HCT116 (cell line): ENCODE measurements around the gene SPIRE1. TPM values are rescaled to one million over a fixed set of nuclear protein-coding genes. Genes with fewer than 3 reads are reported as not detected.

ENCODE experiments used
- ATAC-seq: fragments of 200-7000 bp; cut with Tn5 transposase; 2 replicates; pipeline ENCODE4 v1.9.1; 2020; ENCODE audit warnings: mild to moderate bottlenecking, moderate library complexity
- BruUV-seq: library from RNA; stranded (reverse); fragments of 400-500 nt; replicated peaks from 2 replicates; lab custom pipeline; 2021; lab: Mats Ljungman, UMichigan
- CTCF ChIA-PET: fragments of 300-600 bp; sonication (Branson Sonifier 250); formaldehyde crosslinking; loops from one replicate; lab custom pipeline; 2021; ENCODE audit warnings: antibody characterized with exemption; lab: Charles Lee
- POLR2A ChIA-PET: fragments of 300-600, 350-600 bp; sonication (Branson Sonifier 250); formaldehyde crosslinking; loops from one replicate; lab custom pipeline; 2021; ENCODE audit warnings: antibody characterized with exemption; lab: Charles Lee
- RAD21 ChIA-PET, 2 experiments: fragments of 300-600 bp; sonication (Branson Sonifier 250); formaldehyde crosslinking; loops; one replicate each; lab custom pipeline; 2023; ENCODE audit warnings: low total read pairs in 2 of 2; ENCODE audit not compliant: uncharacterized antibody in 2 of 2, unreplicated experiment in 2 of 2, low non-redundant PET in 1 of 2; lab: Charles Lee
- DNase-seq: peaks from one replicate; pipeline ENCODE4 v3.0.0-alpha.2; 2010; ENCODE audit warnings: low read depth, low spot score
- H2AFZ ChIP-seq: fragments of 200-600 bp; shearing (Covaris generic), sonication (generic); 2 replicates; pipeline ENCODE4 v1.6.1; 2017; ENCODE audit warnings: low read depth, mixed run types, mixed read lengths, antibody characterized with exemption, low read length; ENCODE audit not compliant: poor library complexity, severe bottlenecking
- H3K27ac ChIP-seq: 2 replicates; pipeline ENCODE4 v1.5.1; 2012; ENCODE audit warnings: low read depth, low read length
- H3K27me3 ChIP-seq: fragments of 200-600 bp; sonication (generic); 2 replicates; pipeline ENCODE4 v1.6.1; 2016; ENCODE audit warnings: mixed run types, low read length, mixed read lengths; ENCODE audit not compliant: insufficient read depth
- H3K36me3 ChIP-seq, 2 experiments: fragments of 200-500 bp in 1 of 2; fragments of 200-600 bp in 1 of 2; sonication (Bioruptor generic) in 1 of 2; sonication (generic) in 1 of 2; 2 replicates each; pipeline versions ENCODE4 v1.5.1 to v1.6.1; 2014 to 2016; ENCODE audit warnings: low read length in 2 of 2, inconsistent platforms in 1 of 2, mixed read lengths in 1 of 2, mixed run types in 1 of 2; ENCODE audit not compliant: insufficient read depth in 2 of 2, control insufficient read depth in 1 of 2
- H3K4me1 ChIP-seq, 2 experiments: fragments of 200-600 bp in 1 of 2; sonication (generic) in 1 of 2; 2 replicates each; pipeline versions ENCODE4 v1.5.1 to v1.6.1; 2012 to 2017; ENCODE audit warnings: low read length in 2 of 2, inconsistent platforms in 1 of 2, mild to moderate bottlenecking in 1 of 2, mixed read lengths in 1 of 2, mixed run types in 1 of 2, moderate library complexity in 1 of 2; ENCODE audit not compliant: insufficient read depth in 2 of 2, control insufficient read depth in 1 of 2
- H3K4me2 ChIP-seq: fragments of 200-600 bp; sonication (generic); 2 replicates; pipeline ENCODE4 v1.6.1; 2017; ENCODE audit warnings: mixed run types, low read length, mixed read lengths
- H3K4me3 ChIP-seq, 2 experiments: fragments of 200-600 bp in 1 of 2; sonication (generic) in 1 of 2; replicated peaks in 1 of 2; 2 replicates each; pipeline ENCODE4 v1.5.1; 2011 to 2016; ENCODE audit warnings: low read length in 2 of 2, control low read depth in 1 of 2, low read depth in 1 of 2, mild to moderate bottlenecking in 1 of 2, mixed read lengths in 1 of 2, mixed run types in 1 of 2
- H3K79me2 ChIP-seq: fragments of 200-600 bp; sonication (generic); 2 replicates; pipeline ENCODE4 v1.6.1; 2017; ENCODE audit warnings: mild to moderate bottlenecking, mixed run types, low read length, moderate library complexity, mixed read lengths; ENCODE audit not compliant: insufficient read depth
- H3K9ac ChIP-seq: fragments of 200-600 bp; sonication (generic); 2 replicates; pipeline ENCODE4 v1.6.1; 2016; ENCODE audit warnings: low read length, mixed read lengths
- H3K9me2 ChIP-seq: fragments of 200-600 bp; sonication (generic), shearing (Covaris generic); 2 replicates; pipeline ENCODE4 v1.6.1; 2017; ENCODE audit warnings: mixed run types, mild to moderate bottlenecking, moderate library complexity; ENCODE audit not compliant: insufficient read depth
- H3K9me3 ChIP-seq, 2 experiments: fragments of 200-500 bp in 1 of 2; fragments of 200-600 bp in 1 of 2; sonication (Bioruptor generic) in 1 of 2; sonication (generic) in 1 of 2; 2 replicates each; pipeline ENCODE4 v1.6.1; 2014 to 2017; ENCODE audit warnings: low read length in 2 of 2, mixed read lengths in 2 of 2, inconsistent platforms in 1 of 2, low read depth in 1 of 2, mild to moderate bottlenecking in 1 of 2, mixed run types in 1 of 2, moderate library complexity in 1 of 2; ENCODE audit not compliant: control insufficient read depth in 1 of 2, insufficient read depth in 1 of 2
- H4K20me1 ChIP-seq: fragments of 200-600 bp; sonication (generic), shearing (Covaris generic); 2 replicates; pipeline ENCODE4 v1.6.1; 2017; ENCODE audit warnings: mixed run types, mild to moderate bottlenecking, moderate library complexity; ENCODE audit not compliant: insufficient read depth
- EZH2 ChIP-seq: fragments of 200-600 bp; sonication (generic); IDR thresholded peaks from 2 replicates; pipeline ENCODE4 v1.6.1; 2017; ENCODE audit warnings: antibody characterized with exemption, mixed run types
- FOSL1 ChIP-seq: IDR thresholded peaks from 2 replicates; pipeline ENCODE4 v1.6.1; 2012; ENCODE audit warnings: low read depth
- JUND ChIP-seq: IDR thresholded peaks from 2 replicates; pipeline ENCODE4 v1.6.1; 2012
- POLR2AphosphoS5 ChIP-seq: IDR thresholded peaks from 2 replicates; pipeline ENCODE4 v1.6.1; 2011; ENCODE audit warnings: mild to moderate bottlenecking, low read depth, low read length, moderate library complexity
- RAD21 ChIP-seq: IDR thresholded peaks from 2 replicates; pipeline ENCODE4 v1.6.1; 2012; ENCODE audit warnings: low read depth, mild to moderate bottlenecking
- SP1 ChIP-seq: IDR thresholded peaks from 2 replicates; pipeline ENCODE4 v1.6.1; 2012; ENCODE audit warnings: low read depth
- TCF7L2 ChIP-seq: IDR thresholded peaks from 2 replicates; pipeline ENCODE4 v1.7.0; 2011; ENCODE audit warnings: borderline replicate concordance, inconsistent platforms; ENCODE audit not compliant: insufficient read depth, insufficient read length; ENCODE audit errors: extremely low read depth
- YY1 ChIP-seq: IDR thresholded peaks from 2 replicates; pipeline ENCODE4 v1.6.1; 2011; ENCODE audit warnings: low read length, low read depth, moderate library complexity, mild to moderate bottlenecking; ENCODE audit not compliant: insufficient replicate concordance; ENCODE audit errors: extremely low read depth
- ZFX ChIP-seq: fragments of 450-650 bp; IDR thresholded peaks from 2 replicates; pipeline ENCODE4 v1.6.1; 2017
- ZNF274 ChIP-seq: fragments of 200-500 bp; sonication (Bioruptor generic); IDR thresholded peaks from 2 replicates; pipeline ENCODE4 v1.6.1; 2014; ENCODE audit warnings: mild to moderate bottlenecking, low read depth, low read length, inconsistent platforms
- intact Hi-C: fragments of 100-400 bp; cut with micrococcal nuclease; formaldehyde crosslinking; loops from 2 replicates; pipeline ENCODE4 v1.10.0; 2022
- total RNA-seq: library from RNA; stranded (reverse); gene quantifications from one replicate; pipeline ENCODE4 v1.2.1, GENCODE V29; 2021; ENCODE audit not compliant: unreplicated experiment
- TF ChIP-seq, protein P1 (sequence below): IDR thresholded peaks from 2 replicates; pipeline ENCODE4 v1.6.1; 2012

Gene SPIRE1
- total RNA-seq, 1 experiment from 2014 or later, result 26.6 TPM

GRCh38 chr18:12474876-12475275 lies 183.0 kb downstream of the SPIRE1 start:
- RAD21 ChIA-PET, result no interaction called here
- BruUV-seq, result no TSS peak

DNA sequence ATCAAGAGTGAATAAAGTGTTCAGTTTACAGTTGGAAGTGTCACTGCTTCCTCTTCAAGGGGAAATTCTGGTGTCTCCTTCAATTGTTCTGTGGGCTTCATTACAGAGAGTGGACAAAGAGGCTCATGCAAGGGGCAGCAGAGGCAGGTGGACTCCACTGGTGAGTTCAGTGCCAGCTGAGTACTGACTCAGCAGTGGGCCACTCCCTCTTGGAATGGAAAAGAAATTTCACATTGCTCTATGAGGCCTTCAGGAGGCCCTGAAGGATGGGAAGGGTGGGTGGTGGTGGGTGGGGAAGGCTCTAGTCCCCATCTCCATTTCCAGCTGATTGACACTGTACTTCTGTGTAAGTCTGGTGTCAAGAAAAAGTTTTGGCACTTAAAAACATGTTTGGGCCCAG lies 183.8 kb downstream of the SPIRE1 start:
- DNase-seq, result no peak
- no peaks in the 10 kb centered on the region for H3K79me2 ChIP-seq
- no peaks in the 10 kb centered on the region for H3K9me2 ChIP-seq
- POLR2A ChIA-PET, result no interaction called here
- H3K4me2 ChIP-seq, result no peak overlapping the region
- TF ChIP-seq ZFX (no peak), YY1 (no peak), TCF7L2 (no peak), EZH2 (no peak), SP1 (no peak), RAD21 (no peak), JUND (no peak)
- TF ChIP-seq, protein P1, sequence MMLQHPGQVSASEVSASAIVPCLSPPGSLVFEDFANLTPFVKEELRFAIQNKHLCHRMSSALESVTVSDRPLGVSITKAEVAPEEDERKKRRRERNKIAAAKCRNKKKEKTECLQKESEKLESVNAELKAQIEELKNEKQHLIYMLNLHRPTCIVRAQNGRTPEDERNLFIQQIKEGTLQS, result no peak
- H3K9ac ChIP-seq, result no peak overlapping the region
- BruUV-seq, result no TSS peak
- H3K27ac ChIP-seq, result no peak overlapping the region
- H3K4me1 ChIP-seq, result no peaks in the 10 kb centered on the region
- CTCF ChIA-PET, result no interaction called here
- no peaks in the 10 kb centered on the region for H3K27me3 ChIP-seq
- ATAC-seq, result no peak
- no peaks in the 10 kb centered on the region for H4K20me1 ChIP-seq
- no peaks in the 10 kb centered on the region; a peak in 2 of 4 replicates for H3K36me3 ChIP-seq
- H3K9me3 ChIP-seq, result no peaks in the 10 kb centered on the region
- no peak overlapping the region for H2AFZ ChIP-seq
- H3K4me3 ChIP-seq, result no peak overlapping the region
- RAD21 ChIA-PET, result no interaction called here
- intact Hi-C loops, result no loop called here

More at GRCh38 chr18:12474876-12475275, 183.0 kb downstream of the SPIRE1 start:
- ATAC-seq (no peak), DNase-seq (no peak)
- ChIA-PET CTCF (no interaction called here), POLR2A (no interaction called here)
- Histone ChIP-seq H3K4me2 (no peak overlapping the region), H3K36me3 (no peaks in the 10 kb centered on the region; a peak in 2 of 4 replicates), H3K27ac (no peak overlapping the region), H3K9me2 (no peaks in the 10 kb centered on the region), H3K9ac (no peak overlapping the region), H3K9me3 (no peaks in the 10 kb centered on the region), H4K20me1 (no peaks in the 10 kb centered on the region), H2AFZ (no peak overlapping the region), H3K27me3 (no peaks in the 10 kb centered on the region), H3K79me2 (no peaks in the 10 kb centered on the region), H3K4me1 (no peaks in the 10 kb centered on the region), H3K4me3 (no peak overlapping the region)
- TF ChIP-seq POLR2AphosphoS5 (no peak), ZNF274 (no peak), FOSL1 (no peak)
- intact Hi-C loops, result no loop called here
